Kasumi-1 (cell line): ENCODE results near the gene SMIM35.
"Not testable (repeated sequence)": the region's sequence is repeated elsewhere in the genome, so short reads cannot be mapped to it uniquely, and the experiment has no call there.

Experiments used
- DNase-seq, 2 experiments: peaks; one replicate each; lab custom pipeline; 2025; lab: John Stamatoyannopoulos, UW

The SMIM35 gene

DNA sequence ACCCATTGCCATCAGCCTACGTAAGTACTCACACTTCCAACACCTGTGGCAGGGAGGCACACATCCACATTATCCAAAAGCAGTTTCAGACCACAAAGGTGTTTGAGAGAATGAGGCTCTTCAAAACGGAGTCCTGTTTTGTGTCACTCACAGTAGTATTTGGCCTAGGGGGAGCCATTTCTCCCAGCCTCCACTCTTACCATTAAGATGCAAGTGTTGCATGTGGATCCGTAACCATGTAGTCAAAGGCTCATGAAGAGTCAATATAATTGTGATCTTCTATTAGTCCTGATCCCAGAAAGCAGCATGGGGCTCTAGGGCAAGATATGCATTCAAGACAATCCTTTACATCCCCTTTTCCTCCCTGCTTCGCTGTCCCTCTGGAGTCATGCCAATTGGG is 59.1 kb downstream of the SMIM35 start:
- DNase-seq: no peak

DNA sequence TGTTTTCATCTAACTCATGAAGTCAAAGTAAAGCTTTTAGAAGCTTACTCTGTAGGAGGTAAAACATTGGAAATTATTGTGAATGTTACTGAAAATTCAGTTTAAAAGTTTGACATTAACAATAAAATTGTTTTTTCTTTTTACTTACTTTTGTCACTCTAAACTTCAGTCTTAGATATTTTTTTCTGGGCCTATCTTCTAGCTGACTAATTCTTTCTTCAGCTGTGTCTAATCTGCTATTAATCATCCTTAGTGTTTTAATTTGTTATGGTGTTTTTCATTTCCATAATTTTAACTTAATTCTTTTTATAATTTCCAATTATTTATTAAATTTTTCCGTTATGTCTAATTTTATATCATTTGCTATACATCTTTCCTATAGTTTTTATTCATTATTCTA is 65.6 kb downstream of the SMIM35 start:
- no peak for DNase-seq

DNA sequence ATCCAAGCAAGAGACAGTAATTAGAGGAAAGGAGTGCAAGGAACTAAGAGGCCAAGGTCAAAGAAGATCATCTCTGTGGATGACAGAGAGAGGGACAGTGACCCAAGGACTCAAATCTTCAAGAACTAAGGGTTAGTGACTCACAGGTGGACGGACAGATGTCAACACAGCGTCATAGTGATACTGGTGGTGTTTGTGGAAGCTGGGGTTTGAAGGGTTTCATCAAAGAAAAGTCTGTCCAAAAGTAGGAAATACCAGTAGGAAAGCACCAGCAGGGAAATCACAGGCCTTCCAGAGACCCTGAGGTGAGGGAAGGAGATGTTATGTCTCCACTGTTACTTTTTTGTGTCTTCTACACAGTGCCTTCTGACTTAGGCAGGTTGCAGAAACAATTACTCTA is 68.4 kb downstream of the SMIM35 start:
- DNase-seq: no peak

DNA sequence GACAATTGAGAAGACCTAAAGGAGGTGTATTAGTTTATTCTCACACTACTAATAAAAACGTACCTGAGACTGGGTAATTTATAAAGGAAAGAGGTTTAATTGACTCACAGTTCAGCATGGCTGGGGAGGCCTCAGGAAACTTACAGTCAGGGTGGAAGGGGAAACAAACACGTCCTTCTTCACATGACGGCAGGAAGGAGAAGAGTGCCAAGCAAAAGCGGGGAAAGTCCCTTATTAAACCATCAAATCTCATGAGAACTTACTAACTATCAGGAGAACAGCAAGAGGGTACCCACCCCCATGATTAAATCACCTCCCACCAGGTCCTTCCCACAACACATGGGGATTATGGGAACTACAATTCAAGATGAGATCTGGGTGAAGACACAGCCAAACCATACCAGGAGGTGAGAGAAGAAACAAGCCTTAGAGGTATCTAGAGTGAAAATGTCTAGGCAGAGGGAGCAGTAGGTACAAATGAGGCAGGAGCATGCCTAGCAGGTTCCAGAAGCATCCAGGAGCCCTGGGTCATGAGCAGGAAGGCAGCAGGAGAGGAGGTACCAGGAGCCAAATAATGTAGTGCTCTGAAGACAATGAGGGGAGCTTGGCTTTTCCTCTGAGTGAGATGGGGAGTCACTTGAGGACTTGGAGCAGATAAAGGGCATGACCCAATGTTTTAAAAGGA is 69.0 kb downstream of the SMIM35 start:
- DNase-seq: no peak

DNA sequence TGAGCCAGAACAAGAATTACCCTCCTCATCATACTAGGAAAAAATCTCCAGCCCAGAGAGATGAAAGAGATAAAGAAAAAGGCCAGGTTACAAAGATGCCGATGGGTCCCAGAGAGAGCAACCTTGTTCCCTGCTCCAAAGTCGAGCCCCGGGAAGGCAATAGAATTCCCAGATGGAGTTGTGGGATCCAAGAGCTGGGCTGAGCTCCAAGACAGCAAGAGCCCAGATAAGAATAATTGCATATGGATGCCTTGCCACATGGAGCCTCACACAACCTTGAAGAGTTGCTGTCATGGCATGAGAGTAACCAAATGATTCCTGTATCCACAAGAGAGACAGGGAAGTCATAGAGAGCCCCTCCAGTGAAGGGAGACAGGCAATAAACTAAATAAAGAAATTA is 69.7 kb downstream of the SMIM35 start:
- DNase-seq: no peak

DNA sequence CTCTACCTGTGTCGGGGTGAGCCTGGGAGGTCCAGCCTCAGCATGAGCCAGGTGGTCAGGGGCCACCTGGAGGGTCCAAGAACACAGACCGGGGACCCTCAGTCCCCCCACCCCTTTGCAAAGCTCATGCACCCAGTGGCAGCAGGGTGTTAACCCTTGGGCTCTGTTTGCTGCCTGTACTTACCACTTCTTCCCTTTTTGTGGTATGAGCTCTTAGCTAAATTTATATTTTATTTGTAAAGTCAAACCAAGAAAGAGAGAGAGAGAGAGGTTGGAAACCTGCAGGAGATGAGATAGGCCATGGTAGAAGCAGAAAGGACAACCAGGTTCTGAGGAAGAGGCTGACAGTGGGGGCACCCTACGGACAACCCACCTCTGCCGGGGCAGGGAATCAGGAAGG is 70.7 kb downstream of the SMIM35 start:
- DNase-seq: peak; percentile 23 to 30

DNA sequence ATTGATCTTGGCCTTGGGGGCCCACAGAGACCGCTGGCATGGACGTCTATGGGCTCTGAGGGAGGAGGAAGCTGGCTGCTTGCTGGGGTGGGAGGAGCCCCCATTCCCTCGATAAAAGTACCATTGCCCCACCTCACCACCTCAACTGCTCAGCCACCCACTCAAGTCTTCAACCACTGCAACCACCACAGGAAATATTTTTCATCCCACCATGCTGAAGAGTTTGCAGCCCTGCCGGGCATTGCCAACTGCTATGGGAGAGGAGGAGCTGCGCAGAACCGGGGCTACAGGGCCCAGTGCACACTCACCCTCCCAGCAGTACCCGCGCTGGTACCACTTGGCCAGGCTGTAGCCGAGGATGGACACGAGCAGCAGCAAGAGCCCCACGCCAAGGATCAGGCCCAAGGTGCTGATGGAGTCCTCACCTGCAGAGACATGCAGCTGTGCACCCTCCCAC is 71.3 kb downstream of the SMIM35 start:
- no peak for DNase-seq

DNA sequence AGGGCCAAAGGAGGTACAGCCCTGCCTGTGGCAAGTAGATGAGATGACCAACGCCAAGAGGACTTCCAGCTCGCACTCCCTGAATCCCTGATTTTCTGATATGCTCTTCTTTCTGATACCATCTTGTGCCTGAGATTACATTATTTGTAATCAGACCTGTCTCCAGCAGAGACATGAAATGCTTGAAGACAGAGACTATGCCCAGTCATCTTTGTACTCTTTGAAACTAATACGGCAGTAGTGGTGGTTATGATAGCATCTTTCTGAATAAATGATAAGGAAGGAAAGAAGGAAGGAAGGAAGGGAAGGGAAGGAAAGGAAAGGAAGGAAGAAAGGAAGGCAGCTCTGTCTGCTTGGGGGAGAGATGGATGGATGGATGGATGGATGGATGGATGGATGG is 72.7 kb downstream of the SMIM35 start:
- no peak for DNase-seq

DNA sequence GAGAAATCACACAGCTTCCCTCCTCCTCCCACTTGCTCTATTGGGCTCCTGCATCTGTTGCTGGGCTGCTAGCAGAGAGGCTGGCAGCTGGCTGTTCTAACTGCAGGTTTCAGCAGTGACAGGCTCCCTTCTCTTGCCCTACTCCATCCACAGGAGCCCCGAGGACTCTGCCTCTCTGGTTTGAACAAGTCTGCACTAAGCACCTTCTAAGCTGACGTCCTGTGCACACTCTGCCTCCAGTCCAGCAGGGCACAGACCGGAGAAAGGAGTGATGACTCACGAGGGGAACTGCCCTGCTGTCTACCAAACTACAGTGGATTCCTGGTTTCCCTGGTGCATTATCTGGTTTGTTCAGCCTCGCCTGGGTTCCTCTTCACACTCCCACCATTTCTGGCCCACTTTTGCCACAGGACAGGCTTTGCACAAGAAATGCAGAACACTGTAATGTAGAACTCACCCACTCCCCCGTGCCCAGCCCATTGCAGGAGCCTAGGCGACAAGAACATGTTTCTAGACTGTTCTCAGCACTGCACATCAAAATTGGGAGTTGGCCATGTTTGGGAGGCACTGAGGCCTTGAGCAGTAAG is 74.6 kb downstream of the SMIM35 start:
- DNase-seq: peak; percentile 84 to 85

DNA sequence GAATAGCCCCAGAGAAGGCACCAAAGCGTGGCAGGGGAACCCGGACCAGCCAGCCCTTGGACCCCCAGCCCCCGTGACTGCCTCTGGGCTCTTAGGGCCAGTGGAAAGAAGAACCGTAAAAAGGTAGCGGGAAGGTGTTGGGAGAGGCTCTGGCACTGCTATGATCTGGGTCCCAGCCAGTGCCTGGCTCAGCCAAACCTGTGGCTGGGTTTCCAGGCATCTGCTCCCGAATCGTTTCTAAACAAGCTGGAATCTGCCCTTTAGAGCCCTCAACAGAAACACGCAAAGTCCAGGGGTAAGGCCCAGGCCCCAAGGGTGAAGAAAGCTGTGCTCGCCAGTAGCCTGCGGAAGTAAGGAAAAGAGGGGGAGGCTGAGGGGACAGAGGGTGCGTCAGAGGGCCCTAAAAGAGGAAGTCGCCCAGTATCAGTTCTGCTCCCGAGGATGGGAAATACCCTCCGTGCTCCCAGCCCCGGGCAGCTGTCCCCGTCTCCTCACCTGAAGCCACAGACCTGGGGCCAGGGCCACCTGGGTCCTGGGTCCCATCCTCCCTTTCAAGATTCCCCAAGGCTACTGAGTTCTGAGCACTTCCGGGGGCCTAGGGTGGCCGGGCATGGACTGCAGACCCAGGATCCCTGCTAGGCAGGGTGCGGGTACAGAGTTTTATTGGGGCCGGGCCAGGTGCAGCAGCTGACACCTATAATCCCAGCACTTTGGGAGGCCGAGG is 75.9 kb downstream of the SMIM35 start:
- peak; percentile 84 to 92 for DNase-seq

DNA sequence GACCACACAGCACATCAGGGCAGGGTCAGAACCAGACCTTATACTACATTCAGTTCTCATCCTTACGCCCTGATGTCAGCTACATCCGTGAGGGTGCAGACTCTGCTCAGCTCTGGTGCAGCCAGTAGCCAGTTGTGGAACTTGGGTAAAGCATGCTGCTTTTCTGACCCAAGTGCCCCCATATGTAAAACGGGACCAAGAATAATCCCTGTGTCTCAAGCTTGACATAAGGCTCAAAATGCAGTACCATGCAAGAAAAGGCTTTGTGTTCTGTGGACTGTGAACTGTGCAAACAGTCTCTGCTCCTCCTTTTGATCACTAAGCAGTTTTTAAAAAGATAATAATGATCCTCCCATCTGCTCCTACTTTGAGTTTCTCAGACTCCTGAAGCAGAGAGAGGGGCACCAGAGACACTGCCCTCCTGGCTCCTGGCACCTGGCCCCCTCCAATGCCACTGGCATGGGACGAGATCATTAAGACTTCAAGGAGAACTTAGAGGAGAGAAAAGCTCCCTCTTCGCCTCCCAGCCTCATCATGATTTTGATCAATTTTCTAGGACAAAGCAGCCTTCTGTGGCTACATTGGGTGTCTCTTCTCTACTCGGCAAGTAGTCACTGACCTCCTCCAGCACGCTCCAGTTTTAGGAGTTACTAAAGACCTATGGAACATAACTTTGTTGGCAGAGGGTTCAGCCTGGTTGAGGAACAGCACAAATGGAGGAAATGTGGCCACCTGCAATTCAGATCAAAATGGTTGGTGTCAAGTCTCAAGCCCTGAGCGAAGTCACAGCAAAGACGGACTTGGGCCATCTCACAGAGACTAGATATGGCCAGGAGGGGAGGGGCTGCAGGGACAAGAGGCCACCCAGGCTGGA is 76.7 kb downstream of the SMIM35 start:
- no peak for DNase-seq

DNA sequence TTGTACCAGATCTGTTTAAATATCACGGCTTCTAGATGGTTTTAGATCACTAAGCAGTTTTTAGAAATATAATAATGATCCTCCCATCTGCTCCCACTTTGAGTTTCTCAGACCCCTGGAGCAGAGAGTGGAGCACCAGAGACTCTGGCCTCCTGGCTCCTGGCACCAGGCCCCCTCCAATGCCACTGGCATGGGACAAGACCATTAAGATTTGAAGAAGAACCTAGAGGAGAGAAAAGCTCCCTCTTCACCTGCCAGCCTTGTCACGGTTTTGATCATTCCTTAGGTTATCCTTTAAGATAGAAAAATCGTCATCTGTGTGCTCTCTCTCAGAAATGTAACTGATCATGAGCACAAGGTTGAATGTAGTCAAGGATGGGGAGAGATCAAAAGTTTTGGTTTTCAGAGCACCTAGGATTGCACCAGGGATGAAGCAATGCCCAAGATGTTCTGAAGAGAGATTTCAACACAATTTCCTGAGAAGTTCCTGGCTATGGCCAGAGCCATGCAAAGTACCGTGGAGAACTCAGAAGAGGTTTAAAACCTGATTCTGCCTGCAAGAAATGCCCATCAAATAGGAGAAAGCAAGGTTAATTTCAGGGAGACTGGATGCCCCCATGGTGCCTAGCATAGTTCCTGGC is 78.4 kb downstream of the SMIM35 start:
- DNase-seq: no peak

DNA sequence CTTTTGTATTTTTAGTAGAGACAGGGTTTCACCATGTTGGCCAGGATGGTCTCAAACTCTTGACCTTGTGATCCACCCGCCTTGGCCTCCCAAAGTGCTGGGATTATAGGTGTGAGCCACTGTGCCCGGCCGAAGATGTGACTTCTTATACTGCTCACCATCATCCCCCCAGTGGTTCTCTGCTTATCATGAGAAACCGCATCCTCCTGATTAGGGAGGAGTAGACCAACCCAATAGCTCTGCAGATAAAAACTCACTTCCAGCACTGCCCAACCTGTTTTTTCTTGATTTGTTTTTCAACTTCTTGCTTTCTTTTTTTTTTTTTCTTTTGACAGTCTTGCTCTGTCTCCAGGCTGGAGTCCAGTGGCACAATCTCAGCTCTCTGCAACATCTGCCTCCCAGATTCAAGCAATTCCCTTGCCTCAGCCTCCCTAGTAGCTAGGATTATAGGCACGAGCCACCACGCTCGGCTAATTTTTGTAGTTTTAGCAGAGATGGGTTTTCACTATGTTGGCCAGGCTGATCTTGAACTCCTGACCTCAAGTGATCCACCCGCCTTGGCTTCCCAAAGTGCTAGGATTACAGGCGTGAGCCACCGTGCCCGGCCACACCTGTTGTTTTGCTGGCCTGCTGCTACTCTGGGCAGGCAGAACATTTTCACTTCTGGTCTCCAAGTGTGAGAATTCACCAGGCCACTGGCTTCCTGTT is 79.0 kb downstream of the SMIM35 start:
- DNase-seq: not testable (repeated sequence)

DNA sequence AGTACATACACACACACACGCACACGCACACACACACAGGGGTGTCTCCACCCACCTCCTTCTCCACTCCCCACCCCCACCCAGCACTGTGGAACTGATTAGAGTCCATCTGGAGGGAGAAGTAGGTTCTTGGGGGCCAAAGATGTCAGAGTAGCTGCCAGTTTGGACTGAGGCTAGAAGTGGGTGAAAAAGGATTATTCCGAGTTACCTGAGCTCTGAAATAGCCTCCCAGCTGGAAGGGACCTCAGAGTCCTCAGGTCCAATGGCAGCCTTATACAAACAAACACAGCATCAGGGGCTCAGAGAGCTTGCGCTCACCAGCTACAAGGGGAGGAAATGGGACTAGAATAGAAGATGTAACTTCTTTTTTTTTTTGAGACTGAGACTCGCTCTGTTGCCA is 79.7 kb downstream of the SMIM35 start:
- DNase-seq: no peak

DNA sequence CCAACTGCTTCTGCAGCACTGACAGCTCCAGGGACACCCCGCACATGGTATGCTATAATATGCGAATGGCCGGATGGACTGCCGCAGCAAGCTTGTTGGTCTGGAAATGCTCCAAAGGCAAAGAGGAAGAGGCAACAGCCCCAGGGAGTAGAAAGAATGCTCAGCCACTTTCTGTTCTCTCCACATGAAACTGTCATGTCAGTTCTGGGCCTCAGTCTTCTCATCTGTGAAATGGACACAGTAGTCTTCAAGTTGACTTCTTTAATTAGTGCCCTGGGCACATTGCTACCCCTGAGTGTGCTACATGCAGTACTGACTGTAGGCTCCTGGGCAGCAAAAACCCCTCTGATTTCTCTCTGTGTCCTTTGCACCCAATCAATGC is 80.6 kb downstream of the SMIM35 start:
- DNase-seq: no peak

DNA sequence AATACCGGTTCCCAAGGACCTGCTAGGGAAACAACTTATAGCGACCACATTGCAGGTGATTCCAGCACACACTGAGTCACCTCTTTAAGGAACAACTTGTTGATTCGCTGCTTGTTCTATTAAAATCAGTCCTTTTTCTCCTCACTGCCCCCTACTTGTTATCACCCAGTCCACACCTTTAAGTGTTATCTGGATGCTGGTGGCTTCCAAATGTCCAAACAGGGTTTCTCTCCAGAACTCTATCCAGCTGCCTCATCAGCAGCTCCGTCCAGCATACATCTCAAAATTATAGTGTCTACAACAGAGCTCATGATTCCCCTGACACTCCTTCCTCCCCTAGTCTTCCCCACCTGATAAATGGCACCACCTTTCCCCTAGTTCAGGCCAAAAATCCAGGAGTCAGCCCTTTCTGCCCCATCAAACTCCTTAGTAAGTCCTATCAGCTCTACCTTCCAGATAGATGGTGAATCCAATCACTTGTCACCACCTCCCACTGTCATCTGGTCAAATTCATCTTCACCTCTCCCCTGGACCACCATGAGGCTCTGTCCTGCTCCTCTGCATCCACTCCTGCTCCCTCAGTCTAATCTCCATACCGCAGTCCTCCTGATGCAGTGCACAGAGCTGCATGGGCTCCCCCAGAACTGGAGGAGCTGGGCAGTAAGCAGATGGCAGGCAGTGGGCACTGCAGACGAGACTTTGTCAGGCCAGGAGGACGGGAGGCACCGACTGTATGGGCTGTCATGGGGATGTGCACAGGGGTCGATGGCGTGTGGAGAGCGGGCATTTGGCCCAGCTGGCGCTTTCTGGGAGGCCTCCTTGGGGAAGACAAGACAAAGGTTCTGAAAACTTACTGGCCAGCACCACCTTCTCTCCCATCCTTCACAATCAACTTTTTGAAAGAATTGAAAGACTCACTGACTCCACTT is 81.3 kb downstream of the SMIM35 start:
- DNase-seq: no peak

DNA sequence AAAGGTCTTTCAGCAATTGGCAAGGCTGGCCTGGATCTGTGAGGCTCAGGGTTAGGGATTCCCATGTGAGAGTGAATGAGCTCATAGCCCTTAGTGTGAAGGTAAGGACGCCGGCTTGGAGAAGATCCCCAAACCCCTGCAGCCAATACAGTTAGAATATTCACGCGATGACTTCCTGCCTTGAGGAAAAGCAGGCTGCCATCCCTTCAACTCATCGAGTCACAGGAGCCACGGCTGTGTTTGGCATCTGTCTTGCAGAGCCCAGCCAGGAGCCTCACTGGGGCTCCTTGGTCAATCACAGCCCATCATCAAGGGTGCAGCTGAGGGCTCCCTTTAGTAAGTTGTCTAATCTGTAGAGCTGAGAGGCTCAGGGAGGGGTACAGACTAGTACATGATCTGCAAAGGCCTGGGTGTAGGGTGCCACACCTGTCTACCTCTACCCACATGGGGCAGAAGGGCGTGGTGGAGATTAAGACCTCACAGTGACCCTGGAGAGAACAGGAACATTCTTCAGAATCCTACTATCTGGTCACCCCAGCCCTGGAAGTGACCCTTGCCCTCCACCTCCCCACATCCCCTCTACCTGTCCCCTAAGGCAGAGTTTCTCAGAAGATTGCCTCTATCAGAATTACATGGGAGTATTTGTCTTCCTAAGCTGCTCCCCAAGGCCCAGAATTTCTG is 82.1 kb downstream of the SMIM35 start:
- DNase-seq: no peak

DNA sequence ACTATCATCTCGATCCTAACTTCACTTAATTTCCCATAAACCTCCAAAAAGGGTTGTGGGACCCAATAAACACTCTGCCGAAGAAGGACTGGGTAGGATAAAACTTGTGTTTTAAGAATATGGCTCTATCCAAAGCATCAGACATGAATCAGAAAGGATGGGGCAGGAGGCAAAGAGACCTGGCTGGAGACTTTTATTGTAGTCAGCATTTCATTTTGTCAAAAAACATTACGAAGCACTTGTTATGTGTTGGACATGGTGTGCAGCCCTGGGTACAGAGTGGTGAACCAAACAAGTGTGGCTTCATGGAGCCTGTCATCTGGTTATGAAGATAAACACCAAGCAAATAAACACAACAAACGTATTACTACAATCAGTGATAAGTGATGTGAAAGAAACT is 83.3 kb downstream of the SMIM35 start:
- DNase-seq: no peak
